Sigmoid colon (tissue), 4 donors: ENCODE results near the gene FUT8.

ENCODE experiments used
- POLR2A ChIP-seq, 2 donors: fragments of 450-650 bp; IDR thresholded peaks; one replicate each; pipeline ENCODE4 v1.6.1; 2016; ENCODE audit warnings: antibody characterized with exemption in 2 of 2, mild to moderate bottlenecking in 2 of 2, moderate library complexity in 2 of 2
- POLR2AphosphoS5 ChIP-seq, 4 donors: sonication (generic); formaldehyde crosslinking; IDR thresholded peaks; one replicate each; pipeline ENCODE4 v1.6.1; 2017; ENCODE audit warnings: antibody characterized with exemption in 4 of 4
- TF ChIP-seq, protein P1 (sequence below), 4 experiments: fragments of 450-650 bp in 3 of 4; fragments of 200-600 bp in 1 of 4; IDR thresholded peaks; one replicate each; pipeline ENCODE4 v1.5.1; 2016 to 2019; ENCODE audit warnings: antibody characterized with exemption in 4 of 4, mild to moderate bottlenecking in 3 of 4, moderate library complexity in 2 of 4

DNA sequence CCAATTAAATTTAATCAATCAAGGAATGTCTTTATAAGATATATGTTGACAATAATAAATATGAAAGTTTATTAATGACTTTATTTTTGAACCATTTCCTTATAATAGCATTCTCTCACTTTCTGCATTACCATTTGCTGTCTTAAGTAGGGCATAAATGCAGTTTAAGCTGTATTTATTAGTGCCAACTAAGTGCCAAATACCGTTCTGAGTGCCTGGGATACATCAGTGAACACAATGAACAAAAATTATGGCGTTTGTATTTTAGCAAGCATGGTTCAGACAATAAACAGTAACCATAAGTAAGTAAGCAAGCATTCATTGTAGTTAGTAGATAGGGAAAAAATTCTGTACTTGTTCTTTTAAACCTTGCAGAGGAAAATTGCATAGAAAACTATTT is 145.8 kb downstream of the FUT8 start:
- TF ChIP-seq, protein P1, sequence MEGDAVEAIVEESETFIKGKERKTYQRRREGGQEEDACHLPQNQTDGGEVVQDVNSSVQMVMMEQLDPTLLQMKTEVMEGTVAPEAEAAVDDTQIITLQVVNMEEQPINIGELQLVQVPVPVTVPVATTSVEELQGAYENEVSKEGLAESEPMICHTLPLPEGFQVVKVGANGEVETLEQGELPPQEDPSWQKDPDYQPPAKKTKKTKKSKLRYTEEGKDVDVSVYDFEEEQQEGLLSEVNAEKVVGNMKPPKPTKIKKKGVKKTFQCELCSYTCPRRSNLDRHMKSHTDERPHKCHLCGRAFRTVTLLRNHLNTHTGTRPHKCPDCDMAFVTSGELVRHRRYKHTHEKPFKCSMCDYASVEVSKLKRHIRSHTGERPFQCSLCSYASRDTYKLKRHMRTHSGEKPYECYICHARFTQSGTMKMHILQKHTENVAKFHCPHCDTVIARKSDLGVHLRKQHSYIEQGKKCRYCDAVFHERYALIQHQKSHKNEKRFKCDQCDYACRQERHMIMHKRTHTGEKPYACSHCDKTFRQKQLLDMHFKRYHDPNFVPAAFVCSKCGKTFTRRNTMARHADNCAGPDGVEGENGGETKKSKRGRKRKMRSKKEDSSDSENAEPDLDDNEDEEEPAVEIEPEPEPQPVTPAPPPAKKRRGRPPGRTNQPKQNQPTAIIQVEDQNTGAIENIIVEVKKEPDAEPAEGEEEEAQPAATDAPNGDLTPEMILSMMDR (IDR thresholded peaks at IDR 0.05), result no peak
- TF ChIP-seq POLR2AphosphoS5 (IDR thresholded peaks at IDR 0.05) (peak in 2 of 4 donors; percentile 83 to 86), POLR2A (IDR thresholded peaks at IDR 0.05) (no peak)
